ENCODE data around the gene ZNF428. TPM values are rescaled to one million over a fixed set of nuclear protein-coding genes. Genes with fewer than 3 reads are reported as not detected.
"Not testable (repeated sequence)": the region's sequence is repeated elsewhere in the genome, so short reads cannot be mapped to it uniquely, and the experiment has no call there.

Gene ZNF428
- total and polyA plus RNA-seq, 3 experiments from 2014 or later = 22.0 to 23.8 (median 23.6) TPM

- Mint-ChIP-seq H3K36me3 (peaks cover 0 to 51% (median 16%) of the 10 kb centered on the region in 3 donors), H3K27me3 (no peaks in the 10 kb centered on the region), H3K4me3 (peak within 1 kb of the TSS in 1 of 7 donors; percentile 50), H3K9me3 (no peaks in the 10 kb centered on the region), H3K27ac (peak within 1 kb of the TSS in 6 of 8 donors; percentile 58 to 78 (median 72)), H3K4me1 (peaks cover 30 to 41% (median 31%) of the 10 kb centered on the region in 3 donors)
- peaks cover 5% of the 10 kb centered on the region for H3K36me3 ChIP-seq (ENCODE audit: insufficient read depth, low read length)
- no peak within 1 kb of the TSS for H3K27ac ChIP-seq (ENCODE audit: low read depth, low read length)
- no peaks in the 10 kb centered on the region for H3K9me3 ChIP-seq (ENCODE audit: low read length)
- ChIA-PET CTCF (no interaction called here), POLR2A (no interaction called here)
- H3K4me3 ChIP-seq (ENCODE audit: low read length) = no peak within 1 kb of the TSS
- H3K27me3 ChIP-seq (ENCODE audit: insufficient read depth, low read length, poor library complexity, severe bottlenecking) = no peaks in the 10 kb centered on the region
- no peak for DNase-seq
- peaks cover 3% of the 10 kb centered on the region for H3K4me1 ChIP-seq (ENCODE audit: insufficient read depth, low read length)
These were observed 7.6 kb downstream of the ZNF428 start, which contains the start of gene SRRM5 for GRCh38 chr19:43611788-43612187. TSS of gene SRRM5 (plus strand) at chr19:43612088. CDS start at chr19:43612122, 34 bp downstream.

GRCh38 chr19:43610493-43610892, 8.9 kb downstream of the ZNF428 start:
- Histone ChIP-seq H3K9me3 (ENCODE audit: low read length) (no peaks in the 10 kb centered on the region), H3K27me3 (ENCODE audit: insufficient read depth, low read length, poor library complexity, severe bottlenecking) (no peaks in the 10 kb centered on the region), H3K4me3 (ENCODE audit: low read length) (no peak overlapping the region), H3K27ac (ENCODE audit: low read depth, low read length) (no peak overlapping the region), H3K4me1 (ENCODE audit: insufficient read depth, low read length) (no peaks in the 10 kb centered on the region), H3K36me3 (ENCODE audit: insufficient read depth, low read length) (peaks cover 5% of the 10 kb centered on the region)
- Mint-ChIP-seq H3K36me3 (peaks cover 0 to 57% (median 16%) of the 10 kb centered on the region in 3 donors), H3K27ac (peak overlapping the region in 4 of 8 donors; percentile 33 to 74 (median 60)), H3K27me3 (no peaks in the 10 kb centered on the region), H3K4me3 (no peak overlapping the region), H3K9me3 (no peaks in the 10 kb centered on the region), H3K4me1 (peaks cover 26 to 36% (median 26%) of the 10 kb centered on the region in 3 donors)
- POLR2A ChIA-PET = no interaction called here
- DNase-seq = no peak
- CTCF ChIA-PET = no interaction called here

GRCh38 chr19:43609872-43610271, 9.6 kb downstream of the ZNF428 start:
- no peak for DNase-seq
- Mint-ChIP-seq H3K27ac (peak overlapping the region in 4 of 8 donors; percentile 27 to 66 (median 42)), H3K27me3 (no peaks in the 10 kb centered on the region), H3K4me3 (no peak overlapping the region), H3K4me1 (peaks cover 25 to 32% (median 26%) of the 10 kb centered on the region in 3 donors), H3K36me3 (peaks cover 0 to 60% (median 16%) of the 10 kb centered on the region in 3 donors), H3K9me3 (no peaks in the 10 kb centered on the region)
- Histone ChIP-seq H3K27ac (ENCODE audit: low read depth, low read length) (no peak overlapping the region), H3K36me3 (ENCODE audit: insufficient read depth, low read length) (peaks cover 5% of the 10 kb centered on the region), H3K4me1 (ENCODE audit: insufficient read depth, low read length) (no peaks in the 10 kb centered on the region), H3K27me3 (ENCODE audit: insufficient read depth, low read length, poor library complexity, severe bottlenecking) (no peaks in the 10 kb centered on the region), H3K4me3 (ENCODE audit: low read length) (no peak overlapping the region), H3K9me3 (ENCODE audit: low read length) (no peaks in the 10 kb centered on the region)
- CTCF ChIA-PET = interaction anchor here (1.3 kb wide), 1 partner anchor 55 kb away, joined by 3 read pairs; no protein-coding TSS in a partner anchor
- POLR2A ChIA-PET = no interaction called here

GRCh38 chr19:43607238-43608205, 11.9 kb downstream of the ZNF428 start:
- Mint-ChIP-seq H3K9me3 (no peaks in the 10 kb centered on the region), H3K27ac (peak overlapping the region in 5 of 8 donors; percentile 6 to 90 (median 56)), H3K36me3 (peaks cover 0 to 51% (median 11%) of the 10 kb centered on the region in 3 donors), H3K4me1 (peaks cover 8 to 13% (median 12%) of the 10 kb centered on the region in 3 donors), H3K4me3 (no peak overlapping the region), H3K27me3 (no peaks in the 10 kb centered on the region)
- H3K27me3 ChIP-seq (ENCODE audit: insufficient read depth, low read length, poor library complexity, severe bottlenecking) = no peaks in the 10 kb centered on the region
- ChIA-PET POLR2A (no interaction called here), CTCF (interaction anchor here (1.1 to 1.3 kb wide), 2 partner anchors 12 to 48 kb away, joined by 3 read pairs; partner anchors contain the start of gene IRGQ)
- H3K4me3 ChIP-seq (ENCODE audit: low read length) = no peak overlapping the region
- H3K27ac ChIP-seq (ENCODE audit: low read depth, low read length) = no peak overlapping the region
- DNase-seq = no peak
- no peaks in the 10 kb centered on the region for H3K4me1 ChIP-seq (ENCODE audit: insufficient read depth, low read length)
- no peaks in the 10 kb centered on the region for H3K9me3 ChIP-seq (ENCODE audit: low read length)
- H3K36me3 ChIP-seq (ENCODE audit: insufficient read depth, low read length) = peaks cover 5% of the 10 kb centered on the region

- Mint-ChIP-seq H3K4me3 (no peak overlapping the region), H3K27ac (peak overlapping the region in 3 of 8 donors; percentile 56 to 90 (median 71)), H3K36me3 (peaks cover 0 to 51% (median 7%) of the 10 kb centered on the region in 3 donors), H3K4me1 (peaks cover 3 to 10% (median 7%) of the 10 kb centered on the region in 3 donors), H3K9me3 (no peaks in the 10 kb centered on the region), H3K27me3 (no peaks in the 10 kb centered on the region)
- no peak overlapping the region for H3K4me3 ChIP-seq (ENCODE audit: low read length)
- no peaks in the 10 kb centered on the region for H3K27me3 ChIP-seq (ENCODE audit: insufficient read depth, low read length, poor library complexity, severe bottlenecking)
- H3K36me3 ChIP-seq (ENCODE audit: insufficient read depth, low read length) = peaks cover 1% of the 10 kb centered on the region
- POLR2A ChIA-PET = no interaction called here
- H3K27ac ChIP-seq (ENCODE audit: low read depth, low read length) = no peak overlapping the region
- H3K4me1 ChIP-seq (ENCODE audit: insufficient read depth, low read length) = no peaks in the 10 kb centered on the region
- CTCF ChIA-PET = interaction anchor here (1.1 to 1.3 kb wide), 2 partner anchors 11 to 48 kb away, joined by 3 read pairs; partner anchors contain the start of gene IRGQ
- no peak for DNase-seq
- no peaks in the 10 kb centered on the region for H3K9me3 ChIP-seq (ENCODE audit: low read length)
These were observed 12.7 kb downstream of the ZNF428 start for GRCh38 chr19:43606569-43607229.

GRCh38 chr19:43605875-43606568, 13.4 kb downstream of the ZNF428 start:
- Mint-ChIP-seq H3K4me3 (no peak overlapping the region), H3K36me3 (peaks cover 0 to 54% (median 7%) of the 10 kb centered on the region in 3 donors), H3K9me3 (no peaks in the 10 kb centered on the region), H3K27ac (peak overlapping the region in 1 of 8 donors; percentile 87), H3K27me3 (no peaks in the 10 kb centered on the region), H3K4me1 (peaks cover 3 to 9% (median 7%) of the 10 kb centered on the region in 3 donors)
- CTCF ChIA-PET = interaction anchor here (1.1 to 1.3 kb wide), 2 partner anchors 11 to 47 kb away, joined by 3 read pairs; partner anchors contain the start of gene IRGQ
- Histone ChIP-seq H3K9me3 (ENCODE audit: low read length) (no peaks in the 10 kb centered on the region), H3K4me3 (ENCODE audit: low read length) (no peak overlapping the region), H3K27me3 (ENCODE audit: insufficient read depth, low read length, poor library complexity, severe bottlenecking) (no peaks in the 10 kb centered on the region), H3K36me3 (ENCODE audit: insufficient read depth, low read length) (no peaks in the 10 kb centered on the region), H3K4me1 (ENCODE audit: insufficient read depth, low read length) (no peaks in the 10 kb centered on the region), H3K27ac (ENCODE audit: low read depth, low read length) (no peak overlapping the region)
- POLR2A ChIA-PET = no interaction called here
- DNase-seq = no peak

GRCh38 chr19:43600326-43600725, 19.1 kb downstream of the ZNF428 start:
- H3K36me3 ChIP-seq (ENCODE audit: insufficient read depth, low read length); H3K4me3 ChIP-seq (ENCODE audit: low read length); H3K4me3 Mint-ChIP-seq; H3K27ac ChIP-seq (ENCODE audit: low read depth, low read length); DNase-seq; H3K27me3 ChIP-seq (ENCODE audit: insufficient read depth, low read length, poor library complexity, severe bottlenecking); H3K27me3 Mint-ChIP-seq; H3K9me3 Mint-ChIP-seq; H3K9me3 ChIP-seq (ENCODE audit: low read length); POLR2A ChIA-PET: not testable (repeated sequence)
- Mint-ChIP-seq H3K27ac (peak overlapping the region in 4 of 8 donors; percentile 6 to 59 (median 44)), H3K36me3 (peaks cover 0 to 74% (median 2%) of the 10 kb centered on the region in 3 donors), H3K4me1 (peaks cover 29 to 33% (median 30%) of the 10 kb centered on the region in 3 donors)
- CTCF ChIA-PET = interaction anchor here (1.3 kb wide), 1 partner anchor 67 kb away, joined by 3 read pairs; the partner anchor contains the start of gene ZNF575
- peaks cover 21% of the 10 kb centered on the region for H3K4me1 ChIP-seq (ENCODE audit: insufficient read depth, low read length)
